Prostate gland (tissue), 2 donors: ENCODE results near the gene SKIDA1. TPM values are rescaled to one million over a fixed set of nuclear protein-coding genes. Genes with fewer than 3 reads are reported as not detected.

Experiments used
- DNase-seq: peaks from one replicate; pipeline ENCODE4 v3.0.0-alpha.2; 2019; ENCODE audit warnings: low spot score
- H3K27ac ChIP-seq, 2 donors: fragments of 200-600 bp; sonication (generic); 2 replicates each; pipeline ENCODE4 v1.5.1; 2017 to 2019
- H3K27me3 ChIP-seq: fragments of 200-600 bp; sonication (generic); replicated peaks from 2 replicates; pipeline ENCODE4 v1.5.1; 2019; ENCODE audit not compliant: insufficient read depth
- H3K36me3 ChIP-seq, 2 donors: fragments of 200-600 bp; sonication (generic); 1 replicate in 1 of 2; 2 replicates in 1 of 2; pipeline versions ENCODE4 v1.5.1 to v1.8.1; 2017 to 2019
- H3K4me1 ChIP-seq: fragments of 200-600 bp; sonication (generic); replicated peaks from 2 replicates; pipeline ENCODE4 v1.5.1; 2019
- H3K4me3 ChIP-seq, 2 donors: fragments of 200-600 bp; sonication (generic); 2 replicates each; pipeline ENCODE4 v1.5.1; 2017 to 2019
- H3K9me3 ChIP-seq: fragments of 200-600 bp; sonication (generic); 2 replicates; pipeline ENCODE4 v1.5.1; 2017
- POLR2A ChIP-seq: fragments of 450-650 bp; IDR thresholded peaks from one replicate; pipeline ENCODE4 v1.6.1; 2016; ENCODE audit warnings: antibody characterized with exemption, mild to moderate bottlenecking
- POLR2AphosphoS5 ChIP-seq: sonication (generic); formaldehyde crosslinking; IDR thresholded peaks from one replicate; pipeline ENCODE4 v1.6.1; 2017; ENCODE audit warnings: antibody characterized with exemption
- WGBS: methylation state at CpG from one replicate; pipeline ENCODE4 v1.1.5; 2018; 5-methylcytosine and 5-hydroxymethylcytosine counted together
- intact Hi-C: fragments of 100-400 bp; cut with DNase I; formaldehyde crosslinking; loops from one replicate; pipeline ENCODE4 v1.14.2; 2022
- total RNA-seq, 2 donors: library from RNA; depleted of rRNA; stranded (reverse); fragments of >200 nt; gene quantifications; one replicate each; pipeline ENCODE4 v1.1.0, GENCODE V29; 2016
- TF ChIP-seq, protein P1 (sequence below), 4 experiments: fragments of 200-600 bp in 2 of 4; fragments of 450-650 bp in 2 of 4; sonication (generic) in 2 of 4; IDR thresholded peaks; 1 replicate in 3 of 4; 2 replicates in 1 of 4; pipeline ENCODE4 v1.5.1; 2016 to 2019; ENCODE audit warnings: antibody characterized with exemption in 4 of 4, mild to moderate bottlenecking in 2 of 4, moderate library complexity in 2 of 4

SKIDA1 gene
- total RNA-seq, 2 donors from 2014 or later, result 1.5 to 4.3 TPM

DNA sequence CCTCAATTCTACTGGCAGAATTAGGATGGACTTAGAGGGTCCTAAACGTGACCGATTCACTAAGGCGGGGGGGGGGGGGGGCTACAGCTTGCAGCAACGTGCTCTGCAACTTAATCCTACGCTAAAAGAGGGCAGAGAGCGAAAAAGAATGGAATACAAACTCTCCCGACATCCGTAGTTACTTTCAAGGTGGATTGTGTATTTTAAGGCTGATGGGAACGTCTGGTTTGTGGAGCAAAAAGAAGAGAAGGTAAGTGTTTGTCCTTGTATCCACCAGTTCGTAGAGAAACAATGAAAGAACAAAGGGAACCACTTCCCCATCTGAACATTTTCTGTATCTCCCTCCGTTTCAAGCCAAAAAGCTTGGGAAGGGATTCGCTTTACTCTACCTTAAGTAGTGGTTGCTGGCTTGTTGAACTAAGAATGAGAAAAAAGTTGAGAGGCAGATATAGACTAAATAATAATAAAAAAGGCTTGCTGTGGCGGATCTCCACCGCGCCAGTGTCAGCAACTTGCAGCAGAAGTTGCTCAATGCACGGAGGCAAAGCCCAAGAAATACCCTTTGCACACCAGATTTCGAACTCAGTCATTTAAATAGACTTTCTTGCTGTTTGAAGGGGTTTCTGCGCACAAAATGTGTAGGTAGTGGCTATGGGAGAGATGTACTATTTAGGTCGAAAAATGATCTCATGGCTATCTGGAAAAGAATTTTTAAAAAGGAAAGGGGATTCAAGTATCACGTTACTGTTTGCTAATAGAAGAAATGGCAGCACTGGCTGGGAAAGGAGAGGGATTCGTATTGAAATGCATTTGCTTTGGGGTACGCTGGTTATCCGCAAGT, 736 bp downstream of the SKIDA1 start:
- intact Hi-C loops, result loop anchor here (5.0 to 10.0 kb wide), 2 partner anchors 728 to 800 kb away; partner anchors contain the start of gene BMI1
- H3K4me1 ChIP-seq, result no peaks in the 10 kb centered on the region
- H3K36me3 ChIP-seq, result no peaks in the 10 kb centered on the region
- TF ChIP-seq, protein P1, sequence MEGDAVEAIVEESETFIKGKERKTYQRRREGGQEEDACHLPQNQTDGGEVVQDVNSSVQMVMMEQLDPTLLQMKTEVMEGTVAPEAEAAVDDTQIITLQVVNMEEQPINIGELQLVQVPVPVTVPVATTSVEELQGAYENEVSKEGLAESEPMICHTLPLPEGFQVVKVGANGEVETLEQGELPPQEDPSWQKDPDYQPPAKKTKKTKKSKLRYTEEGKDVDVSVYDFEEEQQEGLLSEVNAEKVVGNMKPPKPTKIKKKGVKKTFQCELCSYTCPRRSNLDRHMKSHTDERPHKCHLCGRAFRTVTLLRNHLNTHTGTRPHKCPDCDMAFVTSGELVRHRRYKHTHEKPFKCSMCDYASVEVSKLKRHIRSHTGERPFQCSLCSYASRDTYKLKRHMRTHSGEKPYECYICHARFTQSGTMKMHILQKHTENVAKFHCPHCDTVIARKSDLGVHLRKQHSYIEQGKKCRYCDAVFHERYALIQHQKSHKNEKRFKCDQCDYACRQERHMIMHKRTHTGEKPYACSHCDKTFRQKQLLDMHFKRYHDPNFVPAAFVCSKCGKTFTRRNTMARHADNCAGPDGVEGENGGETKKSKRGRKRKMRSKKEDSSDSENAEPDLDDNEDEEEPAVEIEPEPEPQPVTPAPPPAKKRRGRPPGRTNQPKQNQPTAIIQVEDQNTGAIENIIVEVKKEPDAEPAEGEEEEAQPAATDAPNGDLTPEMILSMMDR (IDR thresholded peaks at IDR 0.05), result no peak
- TF ChIP-seq POLR2A (no peak), POLR2AphosphoS5 (no peak)
- peak overlapping the region; percentile 55 to 72 for H3K4me3 ChIP-seq
- peak; percentile 29 for DNase-seq
- no peaks in the 10 kb centered on the region for H3K9me3 ChIP-seq
- whole genome bisulfite sequencing, result 5% methylated on average over 23 of the region's 23 CpGs
- peak overlapping the region; percentile 97 to 99 for H3K27ac ChIP-seq
- H3K27me3 ChIP-seq, result no peaks in the 10 kb centered on the region

DNA sequence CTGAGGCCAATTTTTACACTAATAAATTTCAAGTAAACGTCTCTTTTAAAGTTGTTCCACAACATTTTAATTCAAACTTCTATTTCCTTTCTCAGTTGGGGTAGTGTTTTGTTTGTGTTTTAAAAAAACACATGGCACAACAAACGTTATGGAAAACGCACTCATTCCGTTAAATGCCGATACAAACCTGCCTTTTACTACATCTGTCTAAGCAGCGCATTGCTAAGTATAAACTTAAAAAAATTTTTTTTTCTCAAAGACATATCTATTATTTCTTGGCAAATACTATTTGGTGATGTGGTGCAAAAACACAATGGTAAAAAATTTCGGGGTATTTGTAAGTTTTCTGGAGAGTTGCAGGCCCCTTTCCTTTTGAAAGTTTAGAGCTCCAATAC, 1.4 kb downstream of the SKIDA1 start:
- H3K4me3 ChIP-seq, result peak overlapping the region in 1 of 2 donors; percentile 72
- no peak for DNase-seq
- no peaks in the 10 kb centered on the region for H3K4me1 ChIP-seq
- no peak for TF ChIP-seq POLR2AphosphoS5
- TF ChIP-seq, protein P1 (IDR thresholded peaks at IDR 0.05), result no peak
- no peak for TF ChIP-seq POLR2A
- intact Hi-C loops, result loop anchor here (10.0 kb wide), 1 partner anchor 801 kb away; the partner anchor contains the start of gene BMI1
- no peaks in the 10 kb centered on the region for H3K27me3 ChIP-seq
- no peaks in the 10 kb centered on the region for H3K9me3 ChIP-seq
- WGBS, result 48% methylated on average over 7 of the region's 7 CpGs
- H3K36me3 ChIP-seq, result no peaks in the 10 kb centered on the region
- peak overlapping the region; percentile 97 to 99 for H3K27ac ChIP-seq

DNA sequence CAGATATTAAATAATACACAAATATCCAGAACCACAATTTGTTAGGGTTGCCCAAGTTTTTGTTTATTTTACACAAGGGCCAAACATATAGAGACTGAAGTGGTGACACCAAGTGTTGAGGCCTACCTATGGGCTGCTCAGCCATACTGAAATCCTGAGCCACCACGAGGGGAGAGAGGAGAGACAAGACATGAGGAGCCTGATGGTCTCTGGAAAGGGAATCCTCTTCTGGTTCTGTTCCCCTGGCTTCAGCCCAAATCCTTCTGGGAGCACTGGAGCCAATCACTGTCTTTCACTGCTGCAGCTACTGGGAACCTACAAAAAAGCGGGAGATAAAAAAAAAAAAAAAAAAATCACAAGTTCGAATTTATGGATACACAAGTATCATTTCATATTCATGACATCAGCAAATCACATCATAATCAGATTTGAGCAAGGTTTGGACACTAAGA, 1.9 kb downstream of the SKIDA1 start:
- Histone ChIP-seq H3K36me3 (no peaks in the 10 kb centered on the region), H3K27me3 (no peaks in the 10 kb centered on the region), H3K4me3 (no peak overlapping the region), H3K27ac (peak overlapping the region in 1 of 2 donors; percentile 99), H3K9me3 (no peaks in the 10 kb centered on the region), H3K4me1 (no peaks in the 10 kb centered on the region)
- 44% methylated on average over 3 of the region's 3 CpGs for WGBS
- DNase-seq, result no peak
- intact Hi-C loops, result loop anchor here (10.0 kb wide), 1 partner anchor 801 kb away; the partner anchor contains the start of gene BMI1
- TF ChIP-seq POLR2AphosphoS5 (no peak), POLR2A (no peak)
- TF ChIP-seq, protein P1 (IDR thresholded peaks at IDR 0.05), result no peak

- intact Hi-C loops, result loop anchor here (10.0 kb wide), 1 partner anchor 802 kb away; the partner anchor contains the start of gene BMI1
- H3K27me3 ChIP-seq, result no peaks in the 10 kb centered on the region
These were observed 2.7 kb downstream of the SKIDA1 start for GRCh38 chr10:21522631-21523406.

More at GRCh38 chr10:21522631-21523406, 2.7 kb downstream of the SKIDA1 start:
- no peak for DNase-seq
- Histone ChIP-seq H3K4me3 (no peak overlapping the region), H3K36me3 (no peaks in the 10 kb centered on the region), H3K4me1 (no peaks in the 10 kb centered on the region), H3K27ac (no peak overlapping the region), H3K9me3 (no peaks in the 10 kb centered on the region)
- 86% methylated on average over 1 of the region's 1 CpG for WGBS
- TF ChIP-seq, protein P1 (IDR thresholded peaks at IDR 0.05), result no peak
